Measurements from ENCODE around the gene ARID1B.
A peak's percentile ranks its signal among the peaks of the same experiment; 100 is the strongest.

The ARID1B gene

GRCh38 chr6:156774863-156775405 is 2.2 kb upstream of the ARID1B start:
- no peak for DNase-seq

GRCh38 chr6:156775717-156776116 is 1.5 kb upstream of the ARID1B start:
- DNase-seq = no peak

- DNase-seq = peak; percentile 55
Measured at GRCh38 chr6:156776470-156776839, 723 bp upstream of the ARID1B start.

- DNase-seq = peak; percentile 53
Measured at GRCh38 chr6:156777577-156778453, 637 bp downstream of the ARID1B start.

GRCh38 chr6:156778454-156779205 is 1.5 kb downstream of the ARID1B start:
- peak; percentile 52 for DNase-seq

- DNase-seq = no peak
Measured at GRCh38 chr6:156779206-156780094, 2.3 kb downstream of the ARID1B start.

GRCh38 chr6:156780102-156780641 is 3.0 kb downstream of the ARID1B start:
- peak; percentile 94 for DNase-seq

- DNase-seq = no peak
Measured at GRCh38 chr6:156780962-156781853, 4.0 kb downstream of the ARID1B start.

GRCh38 chr6:156781861-156782631 is 4.9 kb downstream of the ARID1B start:
- DNase-seq = no peak

- DNase-seq = no peak
Measured at GRCh38 chr6:156782691-156783320, 5.6 kb downstream of the ARID1B start.

GRCh38 chr6:156783958-156784357 is 6.8 kb downstream of the ARID1B start:
- DNase-seq = no peak

GRCh38 chr6:156786652-156787051 is 9.5 kb downstream of the ARID1B start:
- no peak for DNase-seq

GRCh38 chr6:156787569-156788492 is 10.7 kb downstream of the ARID1B start:
- no peak for DNase-seq

- no peak for DNase-seq
Measured at GRCh38 chr6:156789081-156789943, 12.1 kb downstream of the ARID1B start.

GRCh38 chr6:156790711-156791319 is 13.6 kb downstream of the ARID1B start:
- no peak for DNase-seq

- DNase-seq = peak; percentile 76
Measured at GRCh38 chr6:156791320-156791850, 14.2 kb downstream of the ARID1B start.

GRCh38 chr6:156793200-156793599 is 16.0 kb downstream of the ARID1B start:
- DNase-seq = no peak
